Panc1 (cell line): Measurements from ENCODE around the gene REV3L. TPM values are rescaled to one million over a fixed set of nuclear protein-coding genes. Genes with fewer than 3 reads are reported as not detected.

ENCODE experiments used
- ATAC-seq: fragments of 200-7000 bp; cut with Tn5 transposase; 2 replicates; pipeline ENCODE4 v1.9.1; 2020; ENCODE audit warnings: mild to moderate bottlenecking, moderate library complexity
- BruUV-seq: library from RNA; stranded (reverse); fragments of 400-500 nt; replicated peaks from 2 replicates; lab custom pipeline; 2021; lab: Mats Ljungman, UMichigan
- CTCF ChIA-PET: fragments of 300-600 bp; sonication (Branson Sonifier 250); formaldehyde crosslinking; loops from one replicate; lab custom pipeline; 2022; ENCODE audit warnings: antibody characterized with exemption; lab: Charles Lee
- POLR2A ChIA-PET: fragments of 300-600 bp; sonication (Branson Sonifier 250); formaldehyde crosslinking; loops from one replicate; lab custom pipeline; 2022; ENCODE audit warnings: antibody characterized with exemption; lab: Charles Lee
- DNase-seq: peaks from one replicate; pipeline ENCODE4 v3.0.0-alpha.2; 2010; ENCODE audit warnings: low read depth, low spot score
- H3K27ac ChIP-seq: 2 replicates; pipeline ENCODE4 v1.5.1; 2011; ENCODE audit warnings: mild to moderate bottlenecking, low read length, inconsistent platforms
- H3K27me3 ChIP-seq: fragments of 200-500 bp; sonication (Bioruptor generic); 2 replicates; pipeline ENCODE4 v1.6.0; 2014; ENCODE audit warnings: low read length, inconsistent platforms; ENCODE audit not compliant: control insufficient read depth, insufficient read depth
- H3K36me3 ChIP-seq: fragments of 200-500 bp; sonication (Bioruptor generic); 2 replicates; pipeline ENCODE4 v1.5.1; 2014; ENCODE audit warnings: inconsistent platforms, mild to moderate bottlenecking, low read length, moderate library complexity; ENCODE audit not compliant: control insufficient read depth, insufficient read depth
- H3K4me1 ChIP-seq: 2 replicates; pipeline ENCODE4 v1.5.1; 2011; ENCODE audit warnings: inconsistent platforms, mild to moderate bottlenecking, low read length, moderate library complexity; ENCODE audit not compliant: control insufficient read depth, insufficient read depth
- H3K4me3 ChIP-seq, 2 experiments: 2 replicates each; pipeline ENCODE4 v1.5.1; 2011 to 2012; ENCODE audit warnings: low read depth in 2 of 2, low read length in 2 of 2, mild to moderate bottlenecking in 2 of 2, inconsistent platforms in 1 of 2, moderate library complexity in 1 of 2
- H3K9me3 ChIP-seq: fragments of 200-500 bp; sonication (Bioruptor generic); 2 replicates; pipeline ENCODE4 v1.5.1; 2014; ENCODE audit warnings: low read depth, mild to moderate bottlenecking, inconsistent platforms, low read length, moderate library complexity; ENCODE audit not compliant: control insufficient read depth, insufficient read depth
- CTCF ChIP-seq: fragments of 450-650 bp; IDR thresholded peaks from 2 replicates; pipeline ENCODE4 v1.5.1; 2017; ENCODE audit warnings: mild to moderate bottlenecking
- POLR2AphosphoS5 ChIP-seq: IDR thresholded peaks from 2 replicates; pipeline ENCODE4 v1.6.1; 2012; ENCODE audit warnings: mild to moderate bottlenecking, low read depth, low read length, moderate library complexity
- REST ChIP-seq, 2 experiments: IDR thresholded peaks; 2 replicates each; pipeline ENCODE4 v1.6.1; 2011 to 2012; ENCODE audit warnings: low read depth in 2 of 2, control low read depth in 1 of 2, low read length in 1 of 2, mild to moderate bottlenecking in 1 of 2, moderate library complexity in 1 of 2; ENCODE audit not compliant: insufficient read depth in 1 of 2
- SIN3A ChIP-seq: IDR thresholded peaks from 2 replicates; pipeline ENCODE4 v1.6.1; 2012; ENCODE audit warnings: low read depth, mild to moderate bottlenecking, low read length, moderate library complexity, borderline replicate concordance; ENCODE audit not compliant: insufficient read depth
- TCF7L2 ChIP-seq: IDR thresholded peaks from 2 replicates; pipeline ENCODE4 v1.6.1; 2011; ENCODE audit warnings: mild to moderate bottlenecking, low read depth, low read length, inconsistent platforms
- in situ Hi-C: cut with HindIII; loops from 2 replicates; pipeline ENCODE4 v1.10.0; 2016; ENCODE audit warnings: low sequenced_read_pairs, low pct_unique_long_range_greater_than_20kb
- intact Hi-C: fragments of 100-400 bp; cut with micrococcal nuclease; formaldehyde crosslinking; loops from one replicate; pipeline ENCODE4 v1.10.0; 2022; ENCODE audit not compliant: unreplicated experiment
- total RNA-seq: library from RNA; stranded (reverse); gene quantifications from one replicate; pipeline ENCODE4 v1.2.1, GENCODE V29; 2021; ENCODE audit not compliant: unreplicated experiment

Gene REV3L
- total RNA-seq, 1 experiment from 2014 or later = 44.8 TPM

- TF ChIP-seq REST (IDR thresholded peaks at IDR 0.05; ENCODE audit: insufficient read depth in 1 of 2, low read depth in 2 of 2, low read length in 1 of 2) = no peak
- no peak for TF ChIP-seq TCF7L2
- TF ChIP-seq POLR2AphosphoS5 = no peak
- no peak for TF ChIP-seq CTCF
- TF ChIP-seq SIN3A = no peak
- CTCF ChIA-PET = no interaction called here
Measured at GRCh38 chr6:111458670-111459232, 24.3 kb downstream of the REV3L start.

GRCh38 chr6:111456208-111456607 is 26.8 kb downstream of the REV3L start:
- no TSS peak for BruUV-seq
- intact Hi-C loops (no loop called here), in situ Hi-C loops (no loop called here)
- H3K9me3 ChIP-seq = peaks cover 12% of the 10 kb centered on the region; the same call in 1 of the 2 replicates
- H3K27me3 ChIP-seq = no peaks in the 10 kb centered on the region
- H3K27ac ChIP-seq = no peak overlapping the region
- peaks cover 3% of the 10 kb centered on the region; the same call in 1 of the 2 replicates for H3K4me1 ChIP-seq
- H3K36me3 ChIP-seq = no peaks in the 10 kb centered on the region
- ChIA-PET POLR2A (no interaction called here), CTCF (no interaction called here)
- ATAC-seq = no peak
- no peak overlapping the region for H3K4me3 ChIP-seq
- no peak for DNase-seq
- TF ChIP-seq CTCF (no peak), POLR2AphosphoS5 (no peak), SIN3A (no peak), REST (IDR thresholded peaks at IDR 0.05; ENCODE audit: insufficient read depth in 1 of 2, low read depth in 2 of 2, low read length in 1 of 2) (no peak)

More at GRCh38 chr6:111458670-111459232, 24.3 kb downstream of the REV3L start:
- BruUV-seq = no TSS peak
- intact Hi-C loops = no loop called here
- Histone ChIP-seq H3K4me3 (no peak overlapping the region), H3K36me3 (no peaks in the 10 kb centered on the region), H3K27ac (no peak overlapping the region), H3K27me3 (no peaks in the 10 kb centered on the region), H3K4me1 (peaks cover 24% of the 10 kb centered on the region), H3K9me3 (peaks cover 12% of the 10 kb centered on the region; the same call in 1 of the 2 replicates)
- DNase-seq = no peak
- in situ Hi-C loops = no loop called here
- POLR2A ChIA-PET = no interaction called here
- ATAC-seq = no peak
